ENCODE data around the gene PHF21A. TPM values are rescaled to one million over a fixed set of nuclear protein-coding genes. Genes with fewer than 3 reads are reported as not detected.

PHF21A gene
- total and polyA plus RNA-seq, 2 of the 8 experiments (the other 6 are each of a cell fraction or from before 2014, with no cell fraction given) = 17.6 to 40.3 TPM

- H4K5ac ChIP-seq (ENCODE audit: insufficient read length, low read depth, low read length) = no peak overlapping the region
- no peak overlapping the region for H2BK120ac ChIP-seq (replicated peaks; ENCODE audit: low read depth, low read length)
- ChIA-PET POLR2A (ENCODE audit: partially characterized antibody) (interaction anchor here (0.9 to 6.2 kb wide), 7 partner anchors 7 to 27 kb away, joined by 3 to 36 read pairs (median 5); partner anchors contain the start of genes LARGE2 and PEX16), CTCF (ENCODE audit: partially characterized antibody) (interaction anchor here (0.6 to 1.9 kb wide), 8 partner anchors 11 to 97 kb away, joined by 3 to 5 read pairs (median 3); no protein-coding TSS in a partner anchor)
- H3K79me1 ChIP-seq (ENCODE audit: low read depth, low read length) = peaks cover under 1% of the 10 kb centered on the region; the same call in 1 of the 2 replicates
- H4K20me1 ChIP-seq (replicated peaks in 1 of 2; ENCODE audit: control insufficient read depth in 1 of 2, insufficient read depth in 2 of 2, low read length in 2 of 2) = peaks cover 0 to 16% of the 10 kb centered on the region in 2 experiments
- H3K27ac ChIP-seq (ENCODE audit: low read depth, low read length) = no peak overlapping the region
- no peaks in the 10 kb centered on the region; a peak in 1 of 7 replicates for H3K4me1 ChIP-seq (replicated peaks in 1 of 4; ENCODE audit: control insufficient read depth in 3 of 4, insufficient read depth in 4 of 4, low read length in 3 of 4)
- H2BK20ac ChIP-seq (ENCODE audit: low read length) = no peak overlapping the region
- H3K79me2 ChIP-seq (ENCODE audit: control insufficient read depth in 1 of 2, insufficient read depth in 2 of 2, low read length in 2 of 2) = no peaks in the 10 kb centered on the region
- no peak overlapping the region for H2AFZ ChIP-seq (ENCODE audit: low read length)
- H4K91ac ChIP-seq (replicated peaks; ENCODE audit: insufficient read length, low read length) = no peak overlapping the region
- H2BK12ac ChIP-seq (ENCODE audit: low read depth, low read length) = no peak overlapping the region
- no peaks in the 10 kb centered on the region for H3K9me3 ChIP-seq (ENCODE audit: insufficient read depth in 2 of 2, low read depth in 1 of 2, low read length in 1 of 2)
- no peak overlapping the region for H3K4me3 ChIP-seq (ENCODE audit: extremely low read depth in 1 of 4, insufficient read depth in 2 of 4, low read depth in 3 of 4, low read length in 4 of 4)
- H2BK15ac ChIP-seq (ENCODE audit: low read length) = no peak overlapping the region
- no peak overlapping the region for H3K23ac ChIP-seq (ENCODE audit: insufficient read length)
- H3K9ac ChIP-seq (replicated peaks in 1 of 4; ENCODE audit: extremely low read depth in 1 of 4, low read depth in 3 of 4, low read length in 3 of 4) = no peak overlapping the region
- no peaks in the 10 kb centered on the region for H3K27me3 ChIP-seq (replicated peaks in 1 of 4; ENCODE audit: control insufficient read depth in 3 of 4, extremely low read depth in 1 of 4, insufficient read depth in 3 of 4, low read length in 3 of 4)
- WGBS, 2 experiments (ENCODE audit: extremely low coverage in 1 of 2, insufficient coverage in 1 of 2, insufficient read length in 1 of 2, insufficient replicate concordance in 2 of 2, low coverage in 1 of 2, low lambda C conversion rate in 2 of 2, missing lambda C conversion rate in 1 of 2) = 84% methylated on average over 28 of the region's 32 CpGs; no CpG with 5 or more reads in 1 of the 2 experiments
- no peak overlapping the region for H2AK5ac ChIP-seq (ENCODE audit: low read depth, low read length)
- no peak overlapping the region for H4K8ac ChIP-seq (ENCODE audit: extremely low read depth, insufficient read depth, low read length)
- H3K18ac ChIP-seq (ENCODE audit: extremely low read depth, low read length) = no peak overlapping the region
- FAIRE-seq = no peak
- DNase-seq (ENCODE audit: low read depth in 1 of 2, low spot score in 2 of 2) = no peak
- no peak overlapping the region for H2BK5ac ChIP-seq (ENCODE audit: low read depth, low read length)
- no peak overlapping the region for H3K4me2 ChIP-seq (ENCODE audit: insufficient read depth in 1 of 2, low read depth in 2 of 2, low read length in 2 of 2)
- H3K56ac ChIP-seq (replicated peaks; ENCODE audit: insufficient read length, low read depth, low read length) = no peak overlapping the region
- peaks cover 3 to 19% (median 15%) of the 10 kb centered on the region in 4 experiments; a peak in 7 of 8 replicates for H3K36me3 ChIP-seq (ENCODE audit: control insufficient read depth in 2 of 4, insufficient read depth in 4 of 4, low read length in 3 of 4)
- H3K4ac ChIP-seq (replicated peaks; ENCODE audit: insufficient read length, low read depth, low read length) = no peak overlapping the region
- 0 out of 2 replicates have a peak, but pooled peaks cover 2% of the 10 kb centered on the region for H3K23me2 ChIP-seq (ENCODE audit: low read depth, low read length)
- H3K14ac ChIP-seq (ENCODE audit: insufficient read length) = no peak overlapping the region
- TF ChIP-seq BRCA1 (IDR thresholded peaks at IDR 0.05; ENCODE audit: low read depth, low read length) (no peak), USF2 (IDR thresholded peaks at IDR 0.05; ENCODE audit: low read length) (no peak), BACH1 (IDR thresholded peaks at IDR 0.05; ENCODE audit: low read length) (no peak), TBP (IDR thresholded peaks at IDR 0.05; ENCODE audit: low read depth, low read length) (no peak), ATF2 (IDR thresholded peaks at IDR 0.05; ENCODE audit: low read length) (no peak), NANOG (IDR thresholded peaks at IDR 0.05; ENCODE audit: insufficient read depth, low read depth, low read length, poor library complexity, severe bottlenecking) (no peak), ZNF274 (IDR thresholded peaks at IDR 0.05; ENCODE audit: borderline replicate concordance, extremely low read depth, low read length) (no peak), CREB1 (IDR thresholded peaks at IDR 0.05) (no peak), HDAC6 (IDR thresholded peaks at IDR 0.05; ENCODE audit: low read depth, low read length) (no peak)
Measured at GRCh38 chr11:45909594-45910475, 211.4 kb downstream of the PHF21A start.
